Spleen (tissue), 11 donors: ENCODE data around the gene GPR139. TPM values are rescaled to one million over a fixed set of nuclear protein-coding genes. Genes with fewer than 3 reads are reported as not detected.

Source experiments
- DNase-seq: peaks from one replicate; pipeline ENCODE4 v3.0.0-alpha.2; 2020
- H3K27ac ChIP-seq, 8 donors: fragments of 200-600 bp; sonication (generic) in 7 of 8; 1 replicate in 4 of 8; 2 replicates in 4 of 8; pipeline versions ENCODE4 v1.5.0 to v1.8.0; 2016 to 2021; ENCODE audit warnings: inconsistent platforms in 4 of 8, mild to moderate bottlenecking in 4 of 8, moderate library complexity in 1 of 8
- H3K27me3 ChIP-seq, 7 donors: fragments of 200-600 bp; sonication (generic) in 6 of 7; replicated peaks in 1 of 7; 1 replicate in 4 of 7; 2 replicates in 3 of 7; pipeline versions ENCODE4 v1.5.0 to v1.8.0; 2016 to 2021; ENCODE audit warnings: inconsistent platforms in 3 of 7, mild to moderate bottlenecking in 1 of 7
- H3K36me3 ChIP-seq, 6 donors: fragments of 200-600 bp; sonication (generic) in 5 of 6; 1 replicate in 4 of 6; 2 replicates in 2 of 6; pipeline versions ENCODE4 v1.5.0 to v1.8.0; 2016 to 2021; ENCODE audit warnings: inconsistent platforms in 2 of 6
- H3K4me1 ChIP-seq, 6 donors: fragments of 200-600 bp; sonication (generic) in 5 of 6; 1 replicate in 3 of 6; 2 replicates in 3 of 6; pipeline versions ENCODE4 v1.5.0 to v1.8.0; 2016 to 2021; ENCODE audit warnings: inconsistent platforms in 3 of 6
- H3K4me3 ChIP-seq, 8 donors: fragments of 200-600 bp; sonication (generic) in 7 of 8; 1 replicate in 4 of 8; 2 replicates in 4 of 8; pipeline versions ENCODE4 v1.5.0 to v1.8.0; 2016 to 2021; ENCODE audit warnings: inconsistent platforms in 4 of 8, mild to moderate bottlenecking in 4 of 8, moderate library complexity in 2 of 8
- H3K9me3 ChIP-seq, 8 donors: fragments of 200-600 bp; sonication (generic) in 7 of 8; 1 replicate in 4 of 8; 2 replicates in 4 of 8; pipeline versions ENCODE4 v1.5.0 to v1.8.0; 2016 to 2021; ENCODE audit warnings: inconsistent platforms in 4 of 8
- POLR2A ChIP-seq, 3 donors: fragments of 450-650 bp; IDR thresholded peaks; one replicate each; pipeline ENCODE4 v1.5.1; 2017; ENCODE audit warnings: antibody characterized with exemption in 3 of 3, mild to moderate bottlenecking in 1 of 3
- POLR2AphosphoS5 ChIP-seq, 3 donors: sonication (generic); formaldehyde crosslinking; IDR thresholded peaks; one replicate each; pipeline ENCODE4 v1.5.1; 2017; ENCODE audit warnings: antibody characterized with exemption in 3 of 3
- WGBS, 5 donors: extraction: QIAGEN DNeasy Blood & Tissue Kit in 3 of 5; methylation state at CpG; one replicate each; pipeline versions ENCODE4 v1.1.5 to v1.1.7; 2013 to 2018; 5-methylcytosine and 5-hydroxymethylcytosine counted together
- intact Hi-C: fragments of 100-400 bp; cut with DNase I; formaldehyde crosslinking; loops from one replicate; pipeline ENCODE4 v1.15.0; 2023; ENCODE audit warnings: low total_unique reads
- polyA plus RNA-seq, 3 donors: library from polyadenylated mRNA; stranded (reverse); fragments of 200-250 nt; gene quantifications; one replicate each; pipeline ENCODE4 v1.2.1, GENCODE V29; 2013
- total RNA-seq, 7 donors: library from RNA; depleted of rRNA in 3 of 7; stranded (reverse); fragments of >200 nt in 3 of 7; fragmentation: NEBNext Ultra II Directional in 4 of 7; extraction: Animal tissue kit (Norgen Biotek cat#: 25700) in 4 of 7; gene quantifications; one replicate each; pipeline versions ENCODE4 v1.1.0 to v1.2.1, GENCODE V29; 2016 to 2021
- TF ChIP-seq, protein P1 (sequence below), 11 experiments: fragments of 200-600 bp in 7 of 11; fragments of 450-650 bp in 4 of 11; sonication (generic) in 4 of 11; IDR thresholded peaks in 8 of 11; conservative IDR thresholded peaks in 3 of 11; 1 replicate in 7 of 11; 2 replicates in 4 of 11; pipeline versions ENCODE4 v1.4.0 to v1.8.0; 2016 to 2021; ENCODE audit warnings: antibody characterized with exemption in 11 of 11, inconsistent platforms in 4 of 11, mild to moderate bottlenecking in 1 of 11
- donor health status: healthy with polysubstance abuse.
- donor health status: DM: no; HTN: no; CAD: no; lungs with moderate emphysema.
- donor health status: DM: no; HTN: no; CAD: no.
- donor health status: Bipolar disorder and iron deficiency.
- donor health status: healthy.
- donor health status: DM: no; HTN: no; CAD: no.
- donor health status: DM: yes; HTN: yes; CAD: no.

The GPR139 gene
- total and polyA plus RNA-seq, 10 donors = not detected

DNA sequence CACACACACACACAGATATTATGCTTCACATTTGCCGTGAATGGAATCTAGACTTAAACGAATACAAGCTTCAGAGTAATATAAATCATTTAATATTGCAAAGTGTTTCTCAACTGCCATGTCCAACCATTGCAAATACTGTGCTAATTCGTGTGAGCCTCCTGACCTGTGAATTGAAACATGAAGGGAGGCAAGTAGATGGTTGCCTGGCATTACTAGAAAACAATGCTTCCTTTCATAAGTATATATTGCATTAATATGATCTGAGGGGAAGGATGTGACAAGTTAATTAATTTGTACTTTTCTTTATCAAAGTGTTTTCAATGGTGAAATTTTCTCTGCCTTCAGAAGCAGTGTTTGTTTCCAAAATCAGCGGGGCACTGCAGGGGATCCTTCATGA is 25.7 kb upstream of the GPR139 start:
- Histone ChIP-seq H3K27ac (no peak overlapping the region), H3K36me3 (no peaks in the 10 kb centered on the region), H3K4me3 (no peak overlapping the region), H3K4me1 (no peaks in the 10 kb centered on the region), H3K27me3 (no peaks in the 10 kb centered on the region), H3K9me3 (peaks cover 0 to 3% (median 0%) of the 10 kb centered on the region in 8 donors)
- intact Hi-C loops = no loop called here
- no peak for DNase-seq
- WGBS, 5 donors = 63 to 76% (median 73%) methylated on average over 4 of the region's 4 CpGs
- TF ChIP-seq POLR2A (IDR thresholded peaks at IDR 0.05) (no peak), POLR2AphosphoS5 (IDR thresholded peaks at IDR 0.05) (no peak)
- TF ChIP-seq, protein P1, sequence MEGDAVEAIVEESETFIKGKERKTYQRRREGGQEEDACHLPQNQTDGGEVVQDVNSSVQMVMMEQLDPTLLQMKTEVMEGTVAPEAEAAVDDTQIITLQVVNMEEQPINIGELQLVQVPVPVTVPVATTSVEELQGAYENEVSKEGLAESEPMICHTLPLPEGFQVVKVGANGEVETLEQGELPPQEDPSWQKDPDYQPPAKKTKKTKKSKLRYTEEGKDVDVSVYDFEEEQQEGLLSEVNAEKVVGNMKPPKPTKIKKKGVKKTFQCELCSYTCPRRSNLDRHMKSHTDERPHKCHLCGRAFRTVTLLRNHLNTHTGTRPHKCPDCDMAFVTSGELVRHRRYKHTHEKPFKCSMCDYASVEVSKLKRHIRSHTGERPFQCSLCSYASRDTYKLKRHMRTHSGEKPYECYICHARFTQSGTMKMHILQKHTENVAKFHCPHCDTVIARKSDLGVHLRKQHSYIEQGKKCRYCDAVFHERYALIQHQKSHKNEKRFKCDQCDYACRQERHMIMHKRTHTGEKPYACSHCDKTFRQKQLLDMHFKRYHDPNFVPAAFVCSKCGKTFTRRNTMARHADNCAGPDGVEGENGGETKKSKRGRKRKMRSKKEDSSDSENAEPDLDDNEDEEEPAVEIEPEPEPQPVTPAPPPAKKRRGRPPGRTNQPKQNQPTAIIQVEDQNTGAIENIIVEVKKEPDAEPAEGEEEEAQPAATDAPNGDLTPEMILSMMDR (IDR thresholded peaks at IDR 0.05 in 8 of 11, conservative IDR thresholded peaks at IDR 0.05 in 3 of 11) = no peak

DNA sequence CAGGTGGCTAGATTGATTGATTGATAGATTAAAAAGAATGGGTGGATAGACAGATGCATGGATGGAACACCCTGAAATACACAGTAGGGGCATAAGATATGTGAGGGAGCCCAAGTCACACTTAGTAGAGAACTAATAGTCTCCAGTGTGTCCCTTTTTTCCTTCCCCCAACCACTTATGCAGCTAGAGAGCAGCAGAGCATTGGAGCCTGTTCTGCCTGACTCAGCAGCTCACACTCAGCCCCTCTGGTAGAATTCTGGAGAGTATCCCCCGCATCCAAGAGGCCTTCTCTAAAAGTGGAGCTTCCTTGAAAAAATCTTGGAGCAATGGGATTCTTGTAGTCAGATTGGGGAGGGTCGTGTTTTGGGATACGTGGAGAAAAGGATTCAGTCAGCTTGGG is 20.5 kb upstream of the GPR139 start:
- WGBS, 5 donors = 42 to 55% (median 47%) methylated on average over 3 of the region's 3 CpGs
- peaks cover 0 to 3% (median 0%) of the 10 kb centered on the region in 8 donors for H3K9me3 ChIP-seq
- no peak overlapping the region for H3K4me3 ChIP-seq
- H3K27ac ChIP-seq = no peak overlapping the region
- no peaks in the 10 kb centered on the region for H3K4me1 ChIP-seq
- H3K27me3 ChIP-seq = peaks cover 0 to 9% (median 0%) of the 10 kb centered on the region in 7 donors
- no peak for DNase-seq
- H3K36me3 ChIP-seq = no peaks in the 10 kb centered on the region
- no peak for TF ChIP-seq POLR2A (IDR thresholded peaks at IDR 0.05)
- TF ChIP-seq, protein P1 (IDR thresholded peaks at IDR 0.05 in 8 of 11, conservative IDR thresholded peaks at IDR 0.05 in 3 of 11) = no peak
- TF ChIP-seq POLR2AphosphoS5 (IDR thresholded peaks at IDR 0.05) = no peak
- intact Hi-C loops = no loop called here

DNA sequence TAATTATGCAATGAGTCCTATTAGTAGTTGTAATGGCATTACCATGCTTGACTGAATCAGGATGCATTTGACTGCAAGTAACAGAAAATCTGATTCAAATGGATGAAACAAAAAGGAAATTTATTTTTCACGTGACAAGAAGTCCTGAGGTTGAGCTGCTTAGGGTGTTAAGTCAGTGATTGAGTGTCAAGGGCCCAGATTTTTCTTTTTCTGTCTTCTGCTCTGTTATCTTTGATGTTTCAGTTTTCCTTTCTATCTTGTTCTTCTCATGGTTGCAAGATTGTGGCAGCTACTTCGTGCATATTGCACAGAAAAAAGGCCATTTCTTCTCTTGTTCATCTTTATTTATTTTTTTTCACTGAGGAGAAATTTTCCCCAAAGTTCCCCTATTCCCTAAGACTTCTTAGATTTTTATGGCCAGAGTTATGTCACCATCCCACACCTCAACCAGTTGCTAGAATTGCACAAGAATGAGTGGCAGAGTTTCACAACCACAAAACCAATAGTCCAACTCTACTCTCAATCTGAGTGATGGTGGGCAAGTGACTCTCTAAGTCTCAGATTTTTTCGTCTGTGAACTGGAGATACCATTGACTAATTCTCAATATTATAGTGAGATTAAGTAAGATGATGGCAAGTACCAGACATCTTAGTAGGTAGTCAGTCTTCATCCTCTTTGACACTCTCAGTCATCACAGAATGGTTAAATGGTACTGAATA is 15.7 kb upstream of the GPR139 start:
- Histone ChIP-seq H3K9me3 (no peaks in the 10 kb centered on the region), H3K27ac (no peak overlapping the region), H3K4me3 (no peak overlapping the region), H3K4me1 (no peaks in the 10 kb centered on the region), H3K36me3 (no peaks in the 10 kb centered on the region), H3K27me3 (peaks cover 0 to 31% (median 0%) of the 10 kb centered on the region in 7 donors)
- 43 to 58% (median 51%) methylated on average over 3 of the region's 3 CpGs for WGBS, 5 donors
- TF ChIP-seq POLR2A (IDR thresholded peaks at IDR 0.05) = no peak
- TF ChIP-seq, protein P1 (IDR thresholded peaks at IDR 0.05 in 8 of 11, conservative IDR thresholded peaks at IDR 0.05 in 3 of 11) = no peak
- TF ChIP-seq POLR2AphosphoS5 (IDR thresholded peaks at IDR 0.05) = no peak
- no peak for DNase-seq
- intact Hi-C loops = no loop called here

DNA sequence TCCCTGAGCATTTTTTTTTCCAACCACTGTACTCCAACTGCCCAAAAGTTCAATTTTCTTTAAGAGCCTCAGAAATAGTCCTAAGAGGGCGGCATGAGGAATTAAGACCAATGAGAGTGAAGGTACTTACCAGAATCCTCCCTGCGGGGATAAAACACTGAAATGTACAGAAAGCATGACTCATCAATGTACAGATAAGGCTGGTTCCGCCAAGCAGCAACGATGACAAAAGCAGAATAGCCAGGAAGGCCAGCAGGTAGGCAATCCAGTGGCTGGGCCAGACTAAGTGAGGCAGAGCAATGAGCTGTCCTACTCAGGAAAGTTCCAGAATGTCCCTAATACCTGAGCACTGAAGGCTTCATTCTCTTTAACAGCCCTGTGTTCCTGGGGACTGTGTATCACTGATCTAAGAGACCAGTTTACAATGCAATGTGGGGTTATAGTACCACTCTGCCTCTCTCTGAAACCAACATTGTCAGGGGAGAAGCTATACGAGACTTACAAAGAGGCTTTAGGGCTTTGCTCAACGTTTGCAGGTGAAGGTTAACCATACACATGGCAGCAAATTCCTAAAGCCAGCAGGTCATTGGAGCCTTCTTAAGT is 11.0 kb upstream of the GPR139 start:
- TF ChIP-seq, protein P1 (IDR thresholded peaks at IDR 0.05 in 8 of 11, conservative IDR thresholded peaks at IDR 0.05 in 3 of 11) = no peak
- TF ChIP-seq POLR2AphosphoS5 (IDR thresholded peaks at IDR 0.05) = no peak
- TF ChIP-seq POLR2A (IDR thresholded peaks at IDR 0.05) = no peak
- DNase-seq = no peak
- no peaks in the 10 kb centered on the region for H3K4me1 ChIP-seq
- intact Hi-C loops = no loop called here
- WGBS, 5 donors = 65 to 75% (median 73%) methylated on average over 6 of the region's 6 CpGs
- no peak overlapping the region for H3K27ac ChIP-seq
- H3K27me3 ChIP-seq = peaks cover 0 to 42% (median 0%) of the 10 kb centered on the region in 7 donors
- no peak overlapping the region for H3K4me3 ChIP-seq
- H3K36me3 ChIP-seq = no peaks in the 10 kb centered on the region
- H3K9me3 ChIP-seq = no peaks in the 10 kb centered on the region
